Right hindlimb (tissue), 1 donor: Measurements from ENCODE around the gene CAMK4.

Experiments used
- DNase-seq: peaks from one replicate; pipeline ENCODE4 v3.0.0-alpha.2; 2018

CAMK4 gene

DNA sequence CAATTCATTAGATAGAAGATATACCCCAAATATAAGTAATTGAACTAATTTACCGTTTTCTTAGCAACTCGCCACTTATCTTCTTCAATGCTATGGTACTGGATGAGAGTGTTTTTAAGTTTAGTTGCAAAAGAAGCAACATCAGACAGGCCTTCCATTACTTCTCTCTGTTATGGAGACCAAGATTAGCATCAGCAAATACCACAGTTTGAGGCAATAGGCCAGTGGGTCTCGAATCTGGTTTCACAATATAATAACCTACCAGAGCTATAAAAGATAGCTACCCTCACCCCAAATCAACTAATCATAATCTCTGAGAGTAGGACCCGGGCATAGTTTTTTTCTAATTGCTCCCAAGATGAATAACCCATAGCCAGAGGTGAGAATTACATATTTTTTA, 283.1 kb downstream of the CAMK4 start:
- no peak for DNase-seq

DNA sequence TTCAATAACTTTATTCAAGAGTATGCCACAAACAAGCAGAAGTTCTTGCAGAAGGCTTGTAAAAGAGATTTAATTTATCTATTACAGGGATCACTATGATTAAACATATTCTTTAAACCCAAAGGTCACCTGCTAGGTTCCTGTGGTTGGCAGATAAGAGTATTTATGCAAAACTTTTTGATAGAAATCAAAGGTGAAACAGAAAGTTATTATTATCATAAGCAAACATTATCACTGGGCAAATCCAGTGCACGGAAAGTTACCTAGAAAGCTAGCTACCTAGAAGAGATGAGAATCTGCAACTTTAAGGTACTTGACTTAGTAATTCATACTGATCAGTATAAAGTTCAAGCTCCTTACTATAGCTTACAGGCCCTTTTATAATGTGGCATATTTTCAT, 284.9 kb downstream of the CAMK4 start:
- DNase-seq = no peak

GRCh38 chr5:111511174-111511830, 287.1 kb downstream of the CAMK4 start:
- no peak for DNase-seq

GRCh38 chr5:111511831-111512374, 287.7 kb downstream of the CAMK4 start:
- no peak for DNase-seq

DNA sequence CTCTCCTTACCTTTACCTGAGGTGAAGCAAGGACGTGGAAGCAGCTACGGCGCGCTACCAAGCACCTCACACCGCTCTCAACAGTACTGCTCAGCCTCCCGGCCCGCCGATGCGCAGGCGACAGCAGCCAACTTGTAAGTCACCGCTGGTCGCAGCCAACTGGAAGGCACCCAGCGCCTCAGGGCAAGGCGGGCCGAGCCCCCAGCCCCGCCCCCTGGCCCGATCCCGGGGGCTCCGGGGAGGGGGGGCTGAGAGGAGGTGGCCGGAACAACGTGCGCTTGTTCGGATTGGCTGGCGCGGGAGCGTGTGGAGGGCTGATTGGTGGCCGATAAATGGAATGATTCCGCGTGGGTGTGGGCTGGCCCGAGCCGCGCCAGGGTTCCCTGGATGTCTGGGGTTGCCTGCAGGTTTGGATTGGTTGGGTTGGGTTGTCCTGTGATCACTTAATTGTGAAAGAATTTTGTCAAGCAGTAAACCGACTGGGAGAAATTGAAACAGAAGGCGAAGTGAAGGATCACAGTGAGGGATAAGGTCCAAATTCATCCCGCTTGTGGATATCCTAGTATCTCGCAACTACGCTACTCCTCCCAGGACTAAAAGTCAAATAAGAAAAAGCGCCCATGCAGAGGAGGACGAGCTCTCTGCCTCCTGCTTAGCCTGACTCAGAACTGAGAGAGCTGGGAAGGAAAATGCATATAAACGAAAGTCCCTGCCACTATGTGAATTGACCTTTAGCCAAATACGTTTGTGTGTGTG, 288.4 kb downstream of the CAMK4 start, which contains the start of gene STARD4:
Gene STARD4 (minus strand): TSS at position 161 of the 756 bp plus-strand sequence. CDS start 5,102 bp downstream, outside the sequence.
- peak; percentile 98 for DNase-seq

DNA sequence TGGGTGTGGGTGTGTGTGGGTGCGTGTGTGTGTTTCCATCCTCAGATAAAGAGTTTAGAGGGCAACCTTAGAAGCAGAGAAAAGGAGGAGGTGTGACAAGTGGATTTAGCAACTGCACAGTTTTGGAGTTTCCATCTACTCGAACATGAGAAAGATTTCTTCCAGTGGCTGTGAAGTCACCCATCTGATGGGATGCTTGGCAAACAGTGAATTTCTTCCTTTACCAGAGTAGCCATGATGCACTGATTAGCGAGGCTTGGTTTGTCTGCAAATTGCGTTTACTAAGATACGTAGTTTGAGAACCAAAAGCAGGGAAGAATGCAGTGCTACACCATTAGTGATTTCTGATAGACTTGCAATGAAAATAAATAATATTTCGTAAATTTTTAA, 288.9 kb downstream of the CAMK4 start:
- no peak for DNase-seq

- no peak for DNase-seq
Observed at GRCh38 chr5:111514087-111514486, 289.9 kb downstream of the CAMK4 start.

GRCh38 chr5:111517853-111518501, 293.8 kb downstream of the CAMK4 start:
- DNase-seq = no peak

GRCh38 chr5:111518777-111519176, 294.6 kb downstream of the CAMK4 start:
- DNase-seq = no peak

- no peak for DNase-seq
Observed at GRCh38 chr5:111520908-111521307, 296.7 kb downstream of the CAMK4 start.

DNA sequence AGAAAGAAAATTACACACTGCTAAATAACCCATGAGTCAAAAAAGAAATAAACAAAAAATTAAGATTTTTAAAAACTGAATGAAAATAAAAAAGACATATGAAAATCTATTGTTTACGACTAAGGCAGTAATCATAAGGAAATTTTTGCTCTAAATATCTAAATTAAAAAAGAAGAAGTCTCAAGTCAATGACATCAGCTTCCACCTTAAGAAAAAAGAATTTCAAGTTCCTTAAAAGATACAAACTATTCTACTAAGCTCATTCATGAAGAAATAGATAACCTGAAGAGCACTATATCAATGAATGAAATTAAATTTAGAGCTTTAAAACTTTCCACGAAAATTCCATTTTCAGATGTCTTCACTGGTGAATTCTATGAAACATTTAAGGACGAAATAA, 303.9 kb downstream of the CAMK4 start:
- DNase-seq = no peak

DNA sequence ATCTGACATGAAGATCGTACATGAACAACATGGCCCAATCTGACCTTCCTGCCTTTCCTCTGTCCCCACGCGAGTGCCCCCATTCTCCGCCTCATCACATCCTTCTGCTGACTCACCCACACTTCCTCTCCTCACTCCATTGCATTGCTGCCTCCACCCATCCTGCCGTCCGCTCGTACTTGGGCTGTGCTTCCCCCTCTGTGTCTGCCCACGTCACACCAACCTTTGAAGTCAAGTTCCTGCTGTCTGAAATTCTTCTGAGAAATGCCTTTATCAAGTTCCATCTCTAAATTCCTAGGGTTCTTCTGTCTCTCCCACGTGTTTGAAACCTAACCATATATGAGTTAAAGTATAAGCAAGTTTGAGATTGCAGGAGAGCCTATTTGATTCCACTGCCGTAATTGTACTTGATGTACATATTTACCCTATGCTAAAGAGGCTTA, 306.1 kb downstream of the CAMK4 start:
- no peak for DNase-seq

DNA sequence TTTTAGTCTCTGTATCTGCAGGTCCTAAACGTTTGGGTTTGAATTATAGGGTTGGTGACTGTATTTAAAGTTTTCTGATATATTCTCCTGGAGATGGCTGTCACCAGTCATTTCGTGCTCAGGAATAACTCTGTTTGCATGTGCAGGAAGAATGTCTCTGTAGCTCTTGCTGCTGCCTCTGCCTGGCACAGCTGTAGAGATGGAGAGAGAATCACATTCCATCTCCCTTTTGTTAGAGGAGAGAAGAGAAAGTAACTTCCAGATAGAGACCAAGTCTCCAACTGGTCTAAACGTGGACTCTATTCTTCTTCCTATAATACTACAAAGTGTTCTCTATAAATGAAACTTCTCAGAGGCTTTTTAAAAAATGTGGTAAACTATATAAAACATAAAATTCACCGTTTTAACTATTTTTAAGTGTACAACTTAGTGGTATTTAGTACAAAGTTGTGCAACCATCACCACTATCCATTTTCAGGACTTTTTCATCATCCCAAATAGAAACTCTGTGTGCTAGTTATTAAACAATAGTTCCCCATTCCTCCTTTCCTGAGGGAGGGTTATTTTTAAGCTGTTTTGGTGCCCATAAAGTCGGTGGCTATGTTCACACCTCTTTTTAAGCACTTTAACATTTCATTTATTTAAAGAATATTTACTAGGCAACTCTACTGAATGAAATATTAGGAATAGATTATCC, 308.9 kb downstream of the CAMK4 start:
- no peak for DNase-seq

DNA sequence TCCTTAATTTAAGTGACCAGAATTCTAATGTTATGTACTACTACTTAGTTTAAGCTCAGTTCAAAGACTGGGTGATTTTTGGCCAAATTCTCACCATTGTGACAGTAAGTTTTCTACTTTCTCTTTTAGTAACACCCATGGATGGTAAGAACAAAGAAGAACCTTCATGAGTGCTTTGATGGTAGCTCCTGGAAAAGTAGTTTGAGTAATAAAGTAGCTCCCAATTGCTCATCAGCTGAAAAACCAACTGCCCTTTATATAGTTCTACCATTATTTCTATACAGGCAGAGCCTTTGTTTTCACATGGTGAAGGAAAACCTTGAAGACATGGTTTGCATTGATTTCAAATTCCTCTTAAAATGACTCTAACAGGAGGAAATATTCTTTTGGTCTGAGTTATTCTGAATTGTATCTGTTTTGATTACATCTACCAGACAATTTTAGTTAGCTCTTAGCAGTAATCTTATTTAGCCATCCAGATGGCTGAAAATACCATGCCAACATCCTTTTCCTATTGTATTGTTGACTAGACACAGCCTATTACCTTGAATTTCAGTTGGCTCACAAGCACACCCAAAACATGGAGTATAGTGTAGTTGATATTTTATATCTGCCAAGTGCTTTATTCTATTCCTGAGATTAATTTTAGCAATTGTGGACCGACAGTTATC, 311.8 kb downstream of the CAMK4 start:
- DNase-seq = no peak

- DNase-seq = no peak
Observed at GRCh38 chr5:111537141-111538024, 313.2 kb downstream of the CAMK4 start.
